AG10803 (cell line): ENCODE measurements around the gene TRPM5.

ENCODE experiments used
- DNase-seq: peaks from one replicate; pipeline ENCODE4 v3.0.0; 2010; ENCODE audit warnings: low read depth
- H3K4me3 ChIP-seq: 2 replicates; pipeline ENCODE4 v1.5.1; 2011; ENCODE audit warnings: mild to moderate bottlenecking, low read length, control low read depth
- CTCF ChIP-seq: conservative IDR thresholded peaks from 2 replicates; pipeline ENCODE4 v1.5.1; 2011; ENCODE audit warnings: mild to moderate bottlenecking, low read length, control low read depth, inconsistent platforms

The TRPM5 gene

GRCh38 chr11:2445746-2446551 is 1.6 kb upstream of the TRPM5 start:
- no peak overlapping the region for H3K4me3 ChIP-seq
- no peak for DNase-seq
- no peak for TF ChIP-seq CTCF

GRCh38 chr11:2444821-2445745 is 769 bp upstream of the TRPM5 start, which contains the start of gene KCNQ1:
Gene KCNQ1, plus strand, starts transcription at chr11:2445008. Its CDS starts 91 bp downstream, at chr11:2445099.
- no peak within 1 kb of the TSS for H3K4me3 ChIP-seq
- no peak for TF ChIP-seq CTCF
- DNase-seq: no peak

GRCh38 chr11:2443406-2443805 is 908 bp downstream of the TRPM5 start:
- H3K4me3 ChIP-seq: no peak overlapping the region
- DNase-seq: no peak
- TF ChIP-seq CTCF: no peak

GRCh38 chr11:2442589-2442988 is 1.7 kb downstream of the TRPM5 start:
- TF ChIP-seq CTCF: no peak
- DNase-seq: no peak
- H3K4me3 ChIP-seq: no peak overlapping the region

- no peak for TF ChIP-seq CTCF
- DNase-seq: no peak
- H3K4me3 ChIP-seq: no peak overlapping the region
Measured at GRCh38 chr11:2441171-2441570, 3.1 kb downstream of the TRPM5 start.

- DNase-seq: no peak
- TF ChIP-seq CTCF: no peak
- no peak overlapping the region for H3K4me3 ChIP-seq
Measured at GRCh38 chr11:2440646-2441045, 3.7 kb downstream of the TRPM5 start.
